D341Med (cell line): ENCODE data around the gene CR1.
"Not testable (repeated sequence)": the region's sequence is repeated elsewhere in the genome, so short reads cannot be mapped to it uniquely, and the experiment has no call there.

Experiments
- DNase-seq: peaks from one replicate; pipeline ENCODE4 v3.0.0; 2012; ENCODE audit warnings: low spot score

CR1 gene

GRCh38 chr1:207591205-207591604 lies 95.2 kb downstream of the CR1 start:
- not testable (repeated sequence) for DNase-seq

GRCh38 chr1:207594095-207594494 lies 98.1 kb downstream of the CR1 start:
- DNase-seq, result not testable (repeated sequence)

- DNase-seq, result no peak
Measured at GRCh38 chr1:207603777-207604176, 107.8 kb downstream of the CR1 start.

- no peak for DNase-seq
Measured at GRCh38 chr1:207605444-207606361, 109.7 kb downstream of the CR1 start.

- DNase-seq, result no peak
Measured at GRCh38 chr1:207606362-207606755, 110.4 kb downstream of the CR1 start.

- no peak for DNase-seq
Measured at GRCh38 chr1:207612762-207613161, 116.8 kb downstream of the CR1 start.

- DNase-seq, result peak; percentile 61
Measured at GRCh38 chr1:207619871-207620542, 124.0 kb downstream of the CR1 start.

- DNase-seq, result no peak
Measured at GRCh38 chr1:207620543-207620893, 124.6 kb downstream of the CR1 start.

- not testable (repeated sequence) for DNase-seq
Measured at GRCh38 chr1:207625504-207626071, 129.6 kb downstream of the CR1 start.

- DNase-seq, result no peak
Measured at GRCh38 chr1:207626972-207627337, 131.0 kb downstream of the CR1 start.

GRCh38 chr1:207627496-207627895 lies 131.5 kb downstream of the CR1 start:
- no peak for DNase-seq

GRCh38 chr1:207628776-207629175 lies 132.8 kb downstream of the CR1 start:
- DNase-seq, result no peak

- no peak for DNase-seq
Measured at GRCh38 chr1:207631137-207631536, 135.2 kb downstream of the CR1 start.

- no peak for DNase-seq
Measured at GRCh38 chr1:207633226-207633625, 137.3 kb downstream of the CR1 start.

GRCh38 chr1:207633699-207634289 lies 137.8 kb downstream of the CR1 start:
- not testable (repeated sequence) for DNase-seq

- DNase-seq, result not testable (repeated sequence)
Measured at GRCh38 chr1:207634293-207634692, 138.3 kb downstream of the CR1 start.

GRCh38 chr1:207635569-207636186 lies 139.7 kb downstream of the CR1 start:
- DNase-seq, result not testable (repeated sequence)

- DNase-seq, result not testable (repeated sequence)
Measured at GRCh38 chr1:207638487-207639145, 142.7 kb downstream of the CR1 start.

- not testable (repeated sequence) for DNase-seq
Measured at GRCh38 chr1:207639362-207639761, 143.4 kb downstream of the CR1 start.

GRCh38 chr1:207644166-207644851 lies 148.4 kb downstream of the CR1 start:
- DNase-seq, result no peak
